Endothelial cell of umbilical vein (primary cell): ENCODE data around the gene BORCS6. TPM values are rescaled to one million over a fixed set of nuclear protein-coding genes. Genes with fewer than 3 reads are reported as not detected.

Source experiments
- BruUV-seq: library from RNA; stranded (reverse); fragments of 400-500 nt; replicated peaks from 2 replicates; lab custom pipeline; 2021; lab: Mats Ljungman, UMichigan
- CTCF ChIA-PET: fragments of 300-600, 350-600 bp; sonication (Branson Sonifier 250); formaldehyde crosslinking; loops from one replicate; lab custom pipeline; 2021; ENCODE audit warnings: antibody characterized with exemption, inconsistent platforms; lab: Charles Lee
- POLR2A ChIA-PET: fragments of 300-600, 350-600 bp; sonication (Branson Sonifier 250); formaldehyde crosslinking; loops from one replicate; lab custom pipeline; 2021; ENCODE audit warnings: antibody characterized with exemption, inconsistent platforms; lab: Charles Lee
- DNase-seq: peaks from one replicate; pipeline ENCODE4 v3.0.0-alpha.2; 2011; ENCODE audit warnings: low read depth, low spot score
- FAIRE-seq: peaks from 2 replicates; lab custom pipeline; 2011; peaks lifted over from hg19 to GRCh38; lab: Jason Lieb, UNC
- H2AFZ ChIP-seq: 2 replicates; pipeline ENCODE4 v1.6.0; 2012; ENCODE audit warnings: low read depth, low read length, control low read depth, inconsistent platforms
- H3K27ac ChIP-seq: 2 replicates; pipeline ENCODE4 v1.5.1; 2011; ENCODE audit warnings: low read depth, mild to moderate bottlenecking, control low read depth, low read length, moderate library complexity; ENCODE audit not compliant: insufficient read depth
- H3K27me3 ChIP-seq, 2 experiments: 2 replicates each; pipeline versions ENCODE4 v1.6.0 to v1.6.1; 2011; ENCODE audit warnings: low read length in 2 of 2, mixed read lengths in 1 of 2; ENCODE audit not compliant: control insufficient read depth in 2 of 2, insufficient read depth in 2 of 2
- H3K36me3 ChIP-seq, 2 experiments: 2 replicates in 1 of 2; 3 replicates in 1 of 2; pipeline ENCODE4 v1.5.1; 2011; ENCODE audit warnings: low read length in 2 of 2, mild to moderate bottlenecking in 1 of 2, moderate library complexity in 1 of 2; ENCODE audit not compliant: control insufficient read depth in 2 of 2, insufficient read depth in 2 of 2; ENCODE audit errors: extremely low read depth in 1 of 2
- H3K4me1 ChIP-seq: 3 replicates; pipeline ENCODE4 v1.5.1; 2011; ENCODE audit warnings: mild to moderate bottlenecking, low read length; ENCODE audit not compliant: control insufficient read depth, insufficient read depth; ENCODE audit errors: extremely low read depth
- H3K4me2 ChIP-seq: 2 replicates; pipeline ENCODE4 v1.6.1; 2011; ENCODE audit warnings: low read length, control low read depth, mixed read lengths; ENCODE audit not compliant: insufficient read depth
- H3K4me3 ChIP-seq, 3 experiments: fragments of 200-600 bp in 1 of 3; sonication (generic), shearing (Covaris generic) in 1 of 3; replicated peaks in 1 of 3; 2 replicates each; pipeline ENCODE4 v1.5.1; 2011 to 2016; ENCODE audit warnings: control low read depth in 3 of 3, low read length in 3 of 3, mild to moderate bottlenecking in 2 of 3, inconsistent platforms in 1 of 3, low read depth in 1 of 3, moderate library complexity in 1 of 3; ENCODE audit not compliant: insufficient read depth in 1 of 3
- H3K79me2 ChIP-seq: 2 replicates; pipeline ENCODE4 v1.6.0; 2012; ENCODE audit warnings: low read length, inconsistent platforms; ENCODE audit not compliant: control insufficient read depth, insufficient read depth
- H3K9ac ChIP-seq: replicated peaks from 2 replicates; pipeline ENCODE3; 2011; ENCODE audit warnings: low read length, control low read depth; ENCODE audit not compliant: insufficient read depth; ENCODE audit errors: extremely low read depth
- H3K9me1 ChIP-seq: replicated peaks from 3 replicates; pipeline ENCODE4 v1.6.0; 2011; ENCODE audit warnings: mild to moderate bottlenecking, low read length; ENCODE audit not compliant: control insufficient read depth, insufficient read depth; ENCODE audit errors: extremely low read depth
- H3K9me3 ChIP-seq: replicated peaks from 2 replicates; pipeline ENCODE4 v1.5.1; 2012; ENCODE audit warnings: low read length, inconsistent platforms; ENCODE audit not compliant: control insufficient read depth, insufficient read depth
- H4K20me1 ChIP-seq: replicated peaks from 2 replicates; pipeline ENCODE3; 2011; ENCODE audit warnings: mild to moderate bottlenecking, low read length; ENCODE audit not compliant: control insufficient read depth, insufficient read depth; ENCODE audit errors: extremely low read depth
- CTCF ChIP-seq, 2 donors: IDR thresholded peaks; 1 replicate in 1 of 2; 2 replicates in 1 of 2; pipeline ENCODE4 v1.5.1; 2011; ENCODE audit warnings: low read length in 2 of 2, mild to moderate bottlenecking in 2 of 2, moderate library complexity in 2 of 2, control low read depth in 1 of 2, inconsistent platforms in 1 of 2, low read depth in 1 of 2; ENCODE audit not compliant: insufficient read depth in 1 of 2; ENCODE audit errors: extremely low read depth in 1 of 2
- EZH2 ChIP-seq: IDR thresholded peaks from 2 replicates; pipeline ENCODE4 v1.6.1; 2012; ENCODE audit warnings: borderline replicate concordance, low read depth, mild to moderate bottlenecking, moderate library complexity, low read length, inconsistent platforms; ENCODE audit not compliant: severe bottlenecking
- FOS ChIP-seq: IDR thresholded peaks from 2 replicates; pipeline ENCODE4 v1.6.1; 2011; ENCODE audit warnings: mild to moderate bottlenecking, low read length, moderate library complexity, borderline replicate concordance; ENCODE audit not compliant: insufficient read depth
- GATA2 ChIP-seq: IDR thresholded peaks from 2 replicates; pipeline ENCODE4 v1.7.0; 2011; ENCODE audit warnings: low read depth, mild to moderate bottlenecking, moderate library complexity, mixed read lengths, low read length; ENCODE audit not compliant: insufficient read length, insufficient read depth
- JUN ChIP-seq: IDR thresholded peaks from 2 replicates; pipeline ENCODE4 v1.6.1; 2011; ENCODE audit warnings: borderline replicate concordance, low read depth; ENCODE audit not compliant: insufficient read length, insufficient read depth
- MAX ChIP-seq: IDR thresholded peaks from 2 replicates; pipeline ENCODE4 v1.6.1; 2011; ENCODE audit not compliant: insufficient read depth, insufficient read length
- MYC ChIP-seq: IDR thresholded peaks from one replicate; pipeline ENCODE4 v1.6.1; 2011; ENCODE audit warnings: mild to moderate bottlenecking, low read depth, low read length
- POLR2A ChIP-seq: IDR thresholded peaks from 2 replicates; pipeline ENCODE4 v1.6.1; 2012; ENCODE audit warnings: low read depth, mild to moderate bottlenecking, control low read depth, low read length
- POLR2AphosphoS5 ChIP-seq: IDR thresholded peaks from 2 replicates; pipeline ENCODE4 v1.6.1; 2012; ENCODE audit warnings: low read depth, mild to moderate bottlenecking, control low read depth, low read length, moderate library complexity; ENCODE audit not compliant: insufficient read depth
- dilution Hi-C: fragments of 300-500 bp; cut with MboI; formaldehyde crosslinking; loops from one replicate; pipeline ENCODE4 v1.15.0; 2019; ENCODE audit warnings: low sequenced_read_pairs; ENCODE audit not compliant: extremely low pct_ligation_motif_present
- intact Hi-C: fragments of 100-400 bp; cut with micrococcal nuclease; formaldehyde crosslinking; loops from one replicate; pipeline ENCODE4 v1.10.0; 2022
- polyA plus RNA-seq, 4 experiments: library from polyadenylated mRNA; depleted of rRNA in 3 of 4; stranded (reverse) in 3 of 4; unstranded in 1 of 4; fragments of >200 nt; gene quantifications; 2 replicates each; pipeline versions ENCODE4 v1.2.1 to v1.2.3, GENCODE V29; 2011 to 2012; ENCODE audit warnings: missing spikeins in 1 of 4
- total RNA-seq: library from RNA; stranded (reverse); gene quantifications from 2 replicates; pipeline ENCODE4 v1.2.3, GENCODE V29; 2021

BORCS6 gene
- total and polyA plus RNA-seq, 2 donors (not counting 3 experiments of a cell fraction or from before 2014, with no cell fraction given), result 8.0 to 9.0 TPM

GRCh38 chr17:8158267-8159031 is 31.5 kb downstream of the BORCS6 start:
- DNase-seq, result peak; percentile 90
- H3K4me3 ChIP-seq, result no peak overlapping the region

More at GRCh38 chr17:8158267-8159031, 31.5 kb downstream of the BORCS6 start:
- intact Hi-C loops, result loop anchor here (1.0 to 2.0 kb wide), 2 partner anchors 38 to 78 kb away; no protein-coding TSS in a partner anchor
- Histone ChIP-seq H3K4me2 (no peak overlapping the region), H2AFZ (no peak overlapping the region), H3K9me3 (no peaks in the 10 kb centered on the region), H3K4me1 (peaks cover 38% of the 10 kb centered on the region), H3K9me1 (no peaks in the 10 kb centered on the region), H3K27ac (peak overlapping the region; percentile 1), H4K20me1 (no peaks in the 10 kb centered on the region), H3K36me3 (peaks cover 2 to 7% of the 10 kb centered on the region in 2 experiments), H3K9ac (no peak overlapping the region), H3K79me2 (peaks cover 20% of the 10 kb centered on the region), H3K27me3 (no peaks in the 10 kb centered on the region)
- CTCF ChIA-PET, result interaction anchor here (0.6 to 6.3 kb wide), 14 partner anchors 15 to 98 kb away, joined by 3 to 72 read pairs (median 3); partner anchors contain the start of gene HES7
- peak; percentile 87 for FAIRE-seq
- POLR2A ChIA-PET, result interaction anchor here (1.0 to 3.9 kb wide), 2 partner anchors 15 to 39 kb away, joined by 3 to 33 read pairs; no protein-coding TSS in a partner anchor
- dilution Hi-C loops, result no loop called here
- no TSS peak for BruUV-seq
- TF ChIP-seq MYC, result no peak
- no peak for TF ChIP-seq JUN
- no peak for TF ChIP-seq POLR2A
- TF ChIP-seq GATA2, result no peak
- TF ChIP-seq EZH2, result no peak
- peak; percentile 25 for TF ChIP-seq POLR2AphosphoS5
- no peak for TF ChIP-seq MAX
- peak; percentile 73 to 87 for TF ChIP-seq CTCF (IDR thresholded peaks at IDR 0.05; ENCODE audit: extremely low read depth in 1 of 2, insufficient read depth in 1 of 2, low read depth in 1 of 2, low read length in 2 of 2)
- TF ChIP-seq FOS, result no peak
